Tibial artery (tissue), 4 donors: Measurements from ENCODE around the gene EPHA8.

Source experiments
- DNase-seq, 2 donors: peaks; one replicate each; pipeline ENCODE4 v3.0.0-alpha.2; 2019
- H3K27ac ChIP-seq, 2 donors: fragments of 200-600 bp; sonication (generic) in 1 of 2; 1 replicate in 1 of 2; 2 replicates in 1 of 2; pipeline ENCODE4 v1.5.1; 2018 to 2019; ENCODE audit warnings: mild to moderate bottlenecking in 1 of 2
- H3K27me3 ChIP-seq, 2 donors: fragments of 200-600 bp; sonication (generic) in 1 of 2; one replicate each; pipeline versions ENCODE4 v1.5.1 to v1.6.0; 2016 to 2019
- H3K36me3 ChIP-seq, 3 donors: fragments of 200-600 bp; sonication (generic) in 2 of 3; one replicate each; pipeline ENCODE4 v1.5.1; 2016 to 2019; ENCODE audit warnings: mild to moderate bottlenecking in 2 of 3
- H3K4me1 ChIP-seq, 4 donors: fragments of 200-600 bp; sonication (generic) in 2 of 4; 1 replicate in 3 of 4; 2 replicates in 1 of 4; pipeline ENCODE4 v1.5.1; 2016 to 2019
- H3K4me3 ChIP-seq, 2 donors: fragments of 200-600 bp; sonication (generic) in 1 of 2; 1 replicate in 1 of 2; 2 replicates in 1 of 2; pipeline ENCODE4 v1.5.1; 2018 to 2019; ENCODE audit warnings: mild to moderate bottlenecking in 2 of 2
- H3K9me3 ChIP-seq, 3 donors: fragments of 200-600 bp; sonication (generic) in 1 of 3; one replicate each; pipeline ENCODE4 v1.5.1; 2016 to 2019
- intact Hi-C: fragments of 100-400 bp; cut with DNase I; formaldehyde crosslinking; loops from one replicate; pipeline ENCODE4 v1.15.0; 2023; ENCODE audit warnings: low total_unique reads
- TF ChIP-seq, protein P1 (sequence below), 2 experiments: fragments of 200-600 bp in 1 of 2; fragments of 450-650 bp in 1 of 2; IDR thresholded peaks; one replicate each; pipeline ENCODE4 v1.5.1; 2017 to 2019; ENCODE audit warnings: antibody characterized with exemption in 2 of 2, mild to moderate bottlenecking in 1 of 2, moderate library complexity in 1 of 2

The EPHA8 gene

DNA sequence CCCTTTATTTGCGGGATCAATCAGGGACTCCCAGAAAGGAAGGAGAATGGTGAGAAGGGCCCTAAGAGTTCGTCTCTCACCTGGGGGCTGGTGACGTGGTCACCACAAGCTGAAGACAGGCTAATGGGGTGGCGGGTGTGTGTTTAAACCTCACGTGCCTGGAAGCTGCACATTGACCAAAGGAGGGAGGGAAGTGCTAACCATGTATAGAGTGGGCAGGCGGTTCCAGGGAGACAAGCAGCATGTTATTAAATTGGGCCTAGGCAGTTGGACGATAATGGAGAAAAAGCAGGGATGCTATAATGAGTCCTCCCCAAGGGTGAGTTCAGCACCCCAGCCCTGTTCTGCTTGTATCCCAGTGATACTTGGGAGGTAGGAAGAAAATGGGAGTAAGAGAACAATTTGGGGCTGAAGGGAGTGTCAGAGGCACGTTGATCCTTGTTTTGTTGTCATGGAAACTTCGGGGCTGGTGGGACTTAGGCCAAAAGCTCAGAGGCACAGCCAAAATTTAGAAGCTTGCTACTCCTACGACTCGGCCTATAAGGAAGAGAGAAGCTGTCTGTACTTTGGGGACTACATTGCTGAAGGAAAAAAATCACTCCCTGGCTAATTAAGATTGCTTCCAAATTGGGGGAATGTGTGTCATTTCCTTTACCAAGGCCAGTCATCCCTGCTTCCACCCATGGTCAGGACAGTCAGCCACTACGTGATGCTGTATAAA lies 33.2 kb upstream of the EPHA8 start:
- peaks cover 13 to 48% (median 26%) of the 10 kb centered on the region in 3 donors for H3K36me3 ChIP-seq
- peak; percentile 41 to 84 for DNase-seq
- H3K27me3 ChIP-seq: no peaks in the 10 kb centered on the region
- H3K4me3 ChIP-seq: no peak overlapping the region
- H3K4me1 ChIP-seq: peaks cover 0 to 23% (median 19%) of the 10 kb centered on the region in 4 donors
- TF ChIP-seq, protein P1, sequence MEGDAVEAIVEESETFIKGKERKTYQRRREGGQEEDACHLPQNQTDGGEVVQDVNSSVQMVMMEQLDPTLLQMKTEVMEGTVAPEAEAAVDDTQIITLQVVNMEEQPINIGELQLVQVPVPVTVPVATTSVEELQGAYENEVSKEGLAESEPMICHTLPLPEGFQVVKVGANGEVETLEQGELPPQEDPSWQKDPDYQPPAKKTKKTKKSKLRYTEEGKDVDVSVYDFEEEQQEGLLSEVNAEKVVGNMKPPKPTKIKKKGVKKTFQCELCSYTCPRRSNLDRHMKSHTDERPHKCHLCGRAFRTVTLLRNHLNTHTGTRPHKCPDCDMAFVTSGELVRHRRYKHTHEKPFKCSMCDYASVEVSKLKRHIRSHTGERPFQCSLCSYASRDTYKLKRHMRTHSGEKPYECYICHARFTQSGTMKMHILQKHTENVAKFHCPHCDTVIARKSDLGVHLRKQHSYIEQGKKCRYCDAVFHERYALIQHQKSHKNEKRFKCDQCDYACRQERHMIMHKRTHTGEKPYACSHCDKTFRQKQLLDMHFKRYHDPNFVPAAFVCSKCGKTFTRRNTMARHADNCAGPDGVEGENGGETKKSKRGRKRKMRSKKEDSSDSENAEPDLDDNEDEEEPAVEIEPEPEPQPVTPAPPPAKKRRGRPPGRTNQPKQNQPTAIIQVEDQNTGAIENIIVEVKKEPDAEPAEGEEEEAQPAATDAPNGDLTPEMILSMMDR (IDR thresholded peaks at IDR 0.05): no peak
- H3K27ac ChIP-seq: peak overlapping the region; percentile 76 to 77
- H3K9me3 ChIP-seq: no peaks in the 10 kb centered on the region
- intact Hi-C loops: loop anchor here (10.0 kb wide), 2 partner anchors 75 to 115 kb away; partner anchors contain the start of genes C1QC and ZBTB40

DNA sequence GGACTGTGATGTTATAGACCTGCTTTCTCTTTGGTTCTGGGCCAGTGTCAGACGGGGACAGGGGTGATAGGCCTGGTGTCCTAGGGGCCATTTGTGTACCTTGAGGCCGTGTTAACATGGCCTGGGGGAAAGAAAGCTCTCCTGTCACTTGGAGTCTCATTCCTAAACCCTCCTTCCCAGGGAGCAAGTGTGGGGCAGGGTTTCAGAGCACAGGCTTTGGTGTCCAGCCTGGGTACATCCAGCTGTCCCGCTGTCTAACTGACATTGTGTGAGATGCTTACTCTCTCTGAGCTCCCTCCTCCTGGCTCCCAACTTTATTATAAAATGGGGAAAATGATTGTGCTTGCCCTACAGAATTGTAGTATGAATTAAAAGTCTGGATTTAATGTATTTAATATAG lies 32.6 kb upstream of the EPHA8 start:
- Histone ChIP-seq H3K4me3 (no peak overlapping the region), H3K36me3 (peaks cover 9 to 46% (median 19%) of the 10 kb centered on the region in 3 donors), H3K27me3 (no peaks in the 10 kb centered on the region), H3K27ac (peak overlapping the region; percentile 76 to 77), H3K4me1 (peaks cover 0 to 23% (median 19%) of the 10 kb centered on the region in 4 donors), H3K9me3 (no peaks in the 10 kb centered on the region)
- TF ChIP-seq, protein P1 (IDR thresholded peaks at IDR 0.05): no peak
- DNase-seq: peak in 1 of 2 donors; percentile 6
- intact Hi-C loops: loop anchor here (10.0 kb wide), 1 partner anchor 114 kb away; the partner anchor contains the start of gene C1QC

DNA sequence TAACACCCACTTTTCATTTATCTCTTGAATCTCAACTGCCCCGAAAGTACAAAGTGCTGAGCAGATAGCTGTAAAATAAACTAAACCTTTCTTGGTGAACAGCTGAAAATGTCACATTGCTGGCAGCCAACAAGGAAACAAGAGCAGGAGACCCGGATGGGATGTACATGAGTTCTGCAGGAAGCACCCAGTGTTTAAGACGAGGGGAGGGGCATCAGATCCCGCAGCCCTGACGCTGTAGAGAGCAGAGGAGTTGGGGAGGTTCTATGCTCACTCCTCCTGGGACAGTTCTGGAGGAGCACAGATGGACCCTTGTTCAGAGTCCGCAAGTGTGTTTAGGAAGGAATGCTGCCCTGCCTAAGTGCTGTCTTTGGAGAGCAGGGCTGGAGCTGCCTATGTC lies 32.0 kb upstream of the EPHA8 start:
- Histone ChIP-seq H3K9me3 (no peaks in the 10 kb centered on the region), H3K4me1 (peaks cover 0 to 23% (median 19%) of the 10 kb centered on the region in 4 donors), H3K27ac (peak overlapping the region; percentile 76 to 77), H3K4me3 (no peak overlapping the region), H3K27me3 (no peaks in the 10 kb centered on the region), H3K36me3 (peaks cover 9 to 41% (median 14%) of the 10 kb centered on the region in 3 donors)
- no peak for DNase-seq
- intact Hi-C loops: loop anchor here (10.0 kb wide), 1 partner anchor 114 kb away; the partner anchor contains the start of gene C1QC
- TF ChIP-seq, protein P1 (IDR thresholded peaks at IDR 0.05): no peak

DNA sequence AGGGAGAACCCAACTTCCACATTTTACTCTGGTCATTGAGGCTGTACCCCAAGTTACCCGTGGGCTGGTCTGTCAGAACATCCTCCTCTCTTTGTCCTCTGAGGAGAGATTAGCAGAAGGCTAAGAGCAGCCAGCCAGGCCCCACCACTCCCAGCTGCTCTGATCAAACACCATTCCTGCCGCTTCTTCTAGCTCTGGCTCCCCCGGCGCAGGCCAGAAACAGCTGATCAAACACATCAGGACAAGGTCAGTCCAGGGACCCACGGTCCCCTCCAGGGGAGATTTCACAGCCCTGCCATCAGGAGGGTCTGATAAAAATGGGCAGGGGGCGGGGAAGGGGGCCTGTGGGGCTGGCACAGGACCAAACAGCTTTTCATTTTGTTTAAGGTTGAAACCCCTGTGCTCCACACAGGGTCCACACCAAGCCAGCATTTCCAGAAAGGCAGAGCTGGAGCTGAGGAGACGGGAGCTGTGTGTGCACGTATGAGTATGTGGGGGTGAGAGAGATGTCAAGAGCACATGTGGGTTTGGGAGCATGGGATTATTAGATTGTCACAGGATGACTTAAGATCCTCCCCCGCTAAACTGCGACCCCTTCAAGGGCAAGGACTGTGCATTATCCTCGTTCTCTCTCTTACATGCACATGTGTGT lies 29.9 kb upstream of the EPHA8 start:
- Histone ChIP-seq H3K27ac (no peak overlapping the region), H3K27me3 (no peaks in the 10 kb centered on the region), H3K4me1 (peaks cover 0 to 23% (median 19%) of the 10 kb centered on the region in 4 donors), H3K4me3 (no peak overlapping the region), H3K9me3 (no peaks in the 10 kb centered on the region), H3K36me3 (peaks cover 0 to 30% (median 3%) of the 10 kb centered on the region in 3 donors)
- no peak for DNase-seq
- intact Hi-C loops: loop anchor here (10.0 kb wide), 1 partner anchor 111 kb away; the partner anchor contains the start of gene C1QC
- TF ChIP-seq, protein P1 (IDR thresholded peaks at IDR 0.05): no peak

DNA sequence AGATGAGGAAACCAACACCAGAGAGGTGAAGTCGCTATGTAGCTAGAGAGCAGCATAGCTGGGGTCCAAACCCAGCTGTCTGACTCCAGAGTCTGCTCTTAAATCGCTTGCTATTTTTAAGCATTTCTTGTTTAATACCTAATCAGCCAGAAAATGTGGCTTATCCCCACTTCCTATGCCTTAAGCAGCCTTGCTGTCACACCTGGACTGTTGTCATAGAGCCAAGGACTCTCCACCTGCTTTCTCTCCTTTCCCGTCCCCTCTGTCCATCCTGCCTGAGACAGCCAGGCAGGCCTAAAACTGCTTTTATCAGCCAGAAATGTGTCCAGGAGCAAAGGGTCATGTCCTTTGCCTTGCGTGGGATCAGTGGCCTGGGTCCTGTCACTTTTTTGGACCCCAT lies 28.3 kb upstream of the EPHA8 start:
- Histone ChIP-seq H3K4me3 (no peak overlapping the region), H3K9me3 (no peaks in the 10 kb centered on the region), H3K36me3 (peaks cover 0 to 25% (median 3%) of the 10 kb centered on the region in 3 donors), H3K27ac (no peak overlapping the region), H3K27me3 (no peaks in the 10 kb centered on the region), H3K4me1 (peaks cover 0 to 20% (median 17%) of the 10 kb centered on the region in 4 donors)
- intact Hi-C loops: loop anchor here (10.0 kb wide), 1 partner anchor 110 kb away; the partner anchor contains the start of gene C1QC
- no peak for DNase-seq
- TF ChIP-seq, protein P1 (IDR thresholded peaks at IDR 0.05): no peak
